ENCODE measurements around the gene XYLT1. TPM values are rescaled to one million over a fixed set of nuclear protein-coding genes. Genes with fewer than 3 reads are reported as not detected.

Gene XYLT1
- total RNA-seq, 1 experiment from 2014 or later: 14.5 TPM

DNA sequence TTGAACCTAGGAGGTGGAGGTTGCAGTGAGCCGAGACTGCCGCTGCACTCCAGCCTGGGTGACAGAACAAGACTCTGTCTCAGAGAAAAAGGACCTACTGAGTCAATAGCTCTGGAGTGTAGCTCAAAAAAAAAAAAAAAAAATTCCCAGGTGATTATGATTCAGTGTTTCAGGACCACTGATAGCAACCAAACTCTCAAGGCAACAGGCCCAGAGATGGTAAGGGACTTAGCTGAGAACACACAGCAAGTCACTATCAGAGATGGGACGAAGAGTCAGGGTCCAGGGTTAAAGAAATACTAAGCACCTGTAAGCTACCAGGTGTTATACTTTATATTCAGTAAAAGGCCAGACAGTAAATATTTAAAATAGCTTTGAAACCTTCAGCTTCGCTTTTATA, 335.3 kb downstream of the XYLT1 start:
- H3K4ac ChIP-seq (ENCODE audit: low read depth, low read length): no peak overlapping the region

More for the DNA sequence above, 335.3 kb downstream of the XYLT1 start:
- Histone ChIP-seq H3K18ac (ENCODE audit: insufficient read length, low read depth, low read length) (no peak overlapping the region), H2BK20ac (ENCODE audit: low read depth, low read length, poor library complexity, severe bottlenecking) (no peak overlapping the region), H3K9me3 (ENCODE audit: control insufficient read depth, low read depth, low read length) (no peaks in the 10 kb centered on the region), H4K8ac (replicated peaks; ENCODE audit: insufficient read length, low read depth, low read length) (no peak overlapping the region), H3K4me2 (ENCODE audit: insufficient read depth, insufficient read length, low read length) (no peak overlapping the region), H3T11ph (ENCODE audit: low read length) (no peak overlapping the region), H4K20me1 (ENCODE audit: control insufficient read depth, insufficient read depth, insufficient read length) (no peaks in the 10 kb centered on the region), H2BK15ac (ENCODE audit: low read depth, low read length) (no peak overlapping the region), H3K9ac (ENCODE audit: extremely low read depth, insufficient read length, low read length) (no peak overlapping the region), H4K91ac (ENCODE audit: insufficient read length, low read depth, low read length) (no peak overlapping the region), H2AK5ac (ENCODE audit: insufficient read length, low read length) (no peak overlapping the region), H3K56ac (ENCODE audit: insufficient read length, low read depth, low read length) (no peak overlapping the region), H3K79me1 (ENCODE audit: insufficient read depth, low read depth, low read length, poor library complexity, severe bottlenecking) (no peaks in the 10 kb centered on the region), H3K27me3 (ENCODE audit: insufficient read depth, low read length) (no peaks in the 10 kb centered on the region), H3K14ac (ENCODE audit: insufficient read depth, low read length) (no peak overlapping the region), H4K5ac (ENCODE audit: insufficient read length, low read depth, low read length) (no peak overlapping the region), H3K23me2 (ENCODE audit: insufficient read length, low read depth, low read length, poor library complexity, severe bottlenecking) (no peaks in the 10 kb centered on the region), H2BK120ac (ENCODE audit: low read depth, low read length, poor library complexity, severe bottlenecking) (no peak overlapping the region), H3K23ac (ENCODE audit: insufficient read length, low read depth, low read length) (no peak overlapping the region), H2BK5ac (ENCODE audit: insufficient read length, low read length) (no peak overlapping the region), H3K27ac (ENCODE audit: insufficient read length, low read depth, low read length) (no peak overlapping the region), H2BK12ac (ENCODE audit: insufficient read length, low read depth, low read length) (no peak overlapping the region), H2AFZ (ENCODE audit: low read length) (no peak overlapping the region), H3K79me2 (ENCODE audit: insufficient read depth, low read length) (no peaks in the 10 kb centered on the region), H3K4me1 (ENCODE audit: insufficient read depth, low read length) (no peaks in the 10 kb centered on the region)
- no CpG with 5 or more reads among the region's 4 CpGs for WGBS (ENCODE audit: extremely low coverage, insufficient read length, low lambda C conversion rate)
- H3K27me3 Mint-ChIP-seq (ENCODE audit: low read depth): no peaks in the 10 kb centered on the region
- DNase-seq: no peak
- TF ChIP-seq, protein P1, sequence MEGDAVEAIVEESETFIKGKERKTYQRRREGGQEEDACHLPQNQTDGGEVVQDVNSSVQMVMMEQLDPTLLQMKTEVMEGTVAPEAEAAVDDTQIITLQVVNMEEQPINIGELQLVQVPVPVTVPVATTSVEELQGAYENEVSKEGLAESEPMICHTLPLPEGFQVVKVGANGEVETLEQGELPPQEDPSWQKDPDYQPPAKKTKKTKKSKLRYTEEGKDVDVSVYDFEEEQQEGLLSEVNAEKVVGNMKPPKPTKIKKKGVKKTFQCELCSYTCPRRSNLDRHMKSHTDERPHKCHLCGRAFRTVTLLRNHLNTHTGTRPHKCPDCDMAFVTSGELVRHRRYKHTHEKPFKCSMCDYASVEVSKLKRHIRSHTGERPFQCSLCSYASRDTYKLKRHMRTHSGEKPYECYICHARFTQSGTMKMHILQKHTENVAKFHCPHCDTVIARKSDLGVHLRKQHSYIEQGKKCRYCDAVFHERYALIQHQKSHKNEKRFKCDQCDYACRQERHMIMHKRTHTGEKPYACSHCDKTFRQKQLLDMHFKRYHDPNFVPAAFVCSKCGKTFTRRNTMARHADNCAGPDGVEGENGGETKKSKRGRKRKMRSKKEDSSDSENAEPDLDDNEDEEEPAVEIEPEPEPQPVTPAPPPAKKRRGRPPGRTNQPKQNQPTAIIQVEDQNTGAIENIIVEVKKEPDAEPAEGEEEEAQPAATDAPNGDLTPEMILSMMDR (conservative IDR thresholded peaks at IDR 0.05): no peak
- H3K4me1 Mint-ChIP-seq: peaks cover 13 to 17% of the 10 kb centered on the region in 2 experiments
- peaks cover 5 to 16% (median 8%) of the 10 kb centered on the region in 3 experiments; a peak in 6 of 7 replicates for H3K36me3 Mint-ChIP-seq (ENCODE audit: insufficient read depth in 1 of 3, low read depth in 3 of 3)
- no peaks in the 10 kb centered on the region for H3K9me3 Mint-ChIP-seq
- H3K27ac Mint-ChIP-seq: no peak overlapping the region
- no peak overlapping the region for H3K4me3 Mint-ChIP-seq

Measured in H9 (cell line).